Type B pancreatic cell (in vitro differentiated cells): Measurements from ENCODE around the gene MXI1. TPM values are rescaled to one million over a fixed set of nuclear protein-coding genes. Genes with fewer than 3 reads are reported as not detected.

Experiments used
- DNase-seq: peaks from one replicate; pipeline ENCODE4 v3.0.0; 2021; ENCODE audit warnings: mixed read lengths; ENCODE audit not compliant: unreplicated experiment; ENCODE audit errors: extremely low spot score
- H3K27ac Mint-ChIP-seq: 2 replicates; pipeline ENCODE4 v1.8.0; 2021; ENCODE audit warnings: mild to moderate bottlenecking, mixed read lengths
- H3K27me3 Mint-ChIP-seq: 2 replicates; pipeline ENCODE4 v1.8.0; 2021; ENCODE audit warnings: mixed read lengths
- H3K36me3 Mint-ChIP-seq: 2 replicates; pipeline ENCODE4 v1.8.0; 2021; ENCODE audit warnings: mixed read lengths
- H3K4me1 Mint-ChIP-seq: one replicate; pipeline ENCODE4 v1.8.0; 2021; ENCODE audit warnings: mixed read lengths; ENCODE audit not compliant: unreplicated experiment
- H3K4me3 Mint-ChIP-seq: 2 replicates; pipeline ENCODE4 v1.8.0; 2021; ENCODE audit warnings: mild to moderate bottlenecking, mixed read lengths
- H3K9me3 Mint-ChIP-seq: 2 replicates; pipeline ENCODE4 v1.8.0; 2021; ENCODE audit warnings: mixed read lengths
- CTCF ChIP-seq: fragments of 200-600 bp; sonication (generic); conservative IDR thresholded peaks from 2 replicates; pipeline ENCODE4 v1.5.0; 2021; ENCODE audit warnings: antibody characterized with exemption, mild to moderate bottlenecking
- total RNA-seq: library from RNA; stranded (reverse); gene quantifications from 2 replicates; pipeline ENCODE4 v1.2.1, GENCODE V29; 2021; ENCODE audit warnings: low replicate concordance

Gene MXI1
- total RNA-seq, 1 donor from 2014 or later, result 34.7 TPM

- Mint-ChIP-seq H3K9me3 (no peaks in the 10 kb centered on the region), H3K27me3 (no peaks in the 10 kb centered on the region), H3K4me1 (peaks cover 45% of the 10 kb centered on the region), H3K27ac (no peak overlapping the region), H3K36me3 (no peaks in the 10 kb centered on the region), H3K4me3 (no peak overlapping the region)
- no peak for TF ChIP-seq CTCF
- DNase-seq, result no peak
These were observed 11.2 kb downstream of the MXI1 start for GRCh38 chr10:110218632-110219031.

DNA sequence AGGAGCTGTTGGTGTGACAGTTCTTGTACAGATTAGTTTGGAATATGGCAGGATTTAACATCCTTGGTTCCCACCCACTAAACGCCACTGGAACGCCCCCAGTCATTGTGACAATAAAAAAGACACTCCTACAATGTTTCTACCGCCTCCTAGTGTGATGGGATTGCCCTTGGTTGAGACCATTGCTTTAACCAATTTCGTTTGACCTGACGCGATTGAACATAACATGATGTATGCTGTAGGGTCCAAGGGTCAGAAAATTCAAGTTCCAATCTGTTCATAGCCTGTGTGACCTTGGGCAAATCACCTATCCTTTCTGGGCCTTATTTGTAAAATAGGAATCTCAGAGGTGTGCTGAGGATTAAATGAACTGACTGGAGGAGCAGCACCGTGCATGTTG lies 12.5 kb downstream of the MXI1 start:
- Mint-ChIP-seq H3K4me1 (peaks cover 41% of the 10 kb centered on the region), H3K36me3 (no peaks in the 10 kb centered on the region), H3K27ac (no peak overlapping the region), H3K27me3 (no peaks in the 10 kb centered on the region), H3K9me3 (no peaks in the 10 kb centered on the region), H3K4me3 (no peak overlapping the region)
- TF ChIP-seq CTCF, result no peak
- DNase-seq, result no peak

DNA sequence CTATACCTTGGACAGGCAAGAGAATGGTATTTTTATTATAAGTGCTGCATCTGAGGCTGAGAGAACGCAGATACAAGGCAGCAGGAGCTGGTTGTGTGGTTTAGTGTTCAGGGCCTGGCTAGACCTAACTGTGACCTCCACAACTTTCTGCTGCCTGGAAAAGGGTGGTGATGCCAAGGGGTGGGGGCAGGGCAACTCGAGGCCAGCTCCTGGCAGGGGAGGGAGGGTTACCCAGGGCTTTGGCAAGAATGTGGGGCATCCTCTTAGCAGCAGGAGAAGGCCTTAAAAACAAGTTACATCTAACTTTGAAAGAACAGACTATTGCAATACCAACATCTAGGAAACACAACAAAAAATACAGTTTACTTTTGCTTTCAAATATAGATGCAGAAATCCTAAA lies 13.0 kb downstream of the MXI1 start:
- Mint-ChIP-seq H3K4me3 (no peak overlapping the region), H3K9me3 (no peaks in the 10 kb centered on the region), H3K27me3 (no peaks in the 10 kb centered on the region), H3K27ac (peak overlapping the region; percentile 40), H3K36me3 (no peaks in the 10 kb centered on the region), H3K4me1 (peaks cover 46% of the 10 kb centered on the region)
- TF ChIP-seq CTCF, result no peak
- no peak for DNase-seq

GRCh38 chr10:110221044-110221720 lies 13.8 kb downstream of the MXI1 start:
- Mint-ChIP-seq H3K27me3 (no peaks in the 10 kb centered on the region), H3K4me1 (peaks cover 42% of the 10 kb centered on the region), H3K9me3 (no peaks in the 10 kb centered on the region), H3K27ac (peak overlapping the region; percentile 82), H3K4me3 (peak overlapping the region; percentile 81), H3K36me3 (no peaks in the 10 kb centered on the region)
- no peak for TF ChIP-seq CTCF
- DNase-seq, result no peak

- TF ChIP-seq CTCF, result peak; percentile 18
- no peak for DNase-seq
- peaks cover 41% of the 10 kb centered on the region for H3K4me1 Mint-ChIP-seq
These were observed 14.4 kb downstream of the MXI1 start for GRCh38 chr10:110221721-110222261.

More at GRCh38 chr10:110221721-110222261, 14.4 kb downstream of the MXI1 start:
- Mint-ChIP-seq H3K9me3 (no peaks in the 10 kb centered on the region), H3K27me3 (no peaks in the 10 kb centered on the region), H3K36me3 (no peaks in the 10 kb centered on the region), H3K27ac (peak overlapping the region; percentile 82), H3K4me3 (peak overlapping the region; percentile 81)
